GM06990 (cell line): Measurements from ENCODE around the gene DYNC2I2.
"Not testable (repeated sequence)": the region's sequence is repeated elsewhere in the genome, so short reads cannot be mapped to it uniquely, and the experiment has no call there.

Experiments used
- DNase-seq: peaks from one replicate; pipeline ENCODE4 v3.0.0-alpha.2; 2011; ENCODE audit not compliant: insufficient read length; ENCODE audit errors: extremely low read depth
- H3K27me3 ChIP-seq: replicated peaks from 2 replicates; pipeline ENCODE4 v1.6.0; 2011; ENCODE audit warnings: low read length; ENCODE audit not compliant: control insufficient read depth, insufficient read depth
- H3K36me3 ChIP-seq: 2 replicates; pipeline ENCODE4 v1.5.1; 2011; ENCODE audit warnings: low read length; ENCODE audit not compliant: control insufficient read depth, insufficient read depth
- H3K4me3 ChIP-seq: replicated peaks from 2 replicates; pipeline ENCODE4 v1.5.1; 2011; ENCODE audit warnings: low read depth, mild to moderate bottlenecking, control low read depth, low read length
- TF ChIP-seq, protein P1 (sequence below): IDR thresholded peaks from 2 replicates; pipeline ENCODE4 v1.5.1; 2011; ENCODE audit warnings: low read length, control low read depth, mild to moderate bottlenecking, inconsistent platforms; ENCODE audit not compliant: insufficient read depth, poor library complexity, severe bottlenecking

Gene DYNC2I2

DNA sequence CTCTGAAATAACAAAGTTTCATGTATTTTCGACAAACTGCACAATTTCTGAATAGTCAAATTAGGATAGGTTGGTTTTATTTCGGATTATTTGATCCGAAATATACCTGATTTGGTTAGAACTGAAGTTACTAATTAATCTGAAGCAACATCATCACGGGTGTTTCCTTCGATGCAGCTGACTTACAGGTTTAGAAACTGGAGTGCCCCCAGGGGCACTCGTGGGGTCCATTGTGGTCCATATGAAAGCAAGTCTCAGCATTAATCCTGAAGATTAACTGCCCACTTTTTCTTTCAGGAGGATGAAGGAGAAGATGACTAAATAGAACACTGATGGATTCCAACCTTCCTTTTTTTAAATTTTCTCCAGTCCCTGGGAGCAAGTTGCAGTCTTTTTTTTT lies 37.7 kb upstream of the DYNC2I2 start:
- H3K36me3 ChIP-seq = peaks cover 8% of the 10 kb centered on the region
- H3K4me3 ChIP-seq = no peak overlapping the region
- no peaks in the 10 kb centered on the region for H3K27me3 ChIP-seq
- no peak for DNase-seq
- TF ChIP-seq, protein P1, sequence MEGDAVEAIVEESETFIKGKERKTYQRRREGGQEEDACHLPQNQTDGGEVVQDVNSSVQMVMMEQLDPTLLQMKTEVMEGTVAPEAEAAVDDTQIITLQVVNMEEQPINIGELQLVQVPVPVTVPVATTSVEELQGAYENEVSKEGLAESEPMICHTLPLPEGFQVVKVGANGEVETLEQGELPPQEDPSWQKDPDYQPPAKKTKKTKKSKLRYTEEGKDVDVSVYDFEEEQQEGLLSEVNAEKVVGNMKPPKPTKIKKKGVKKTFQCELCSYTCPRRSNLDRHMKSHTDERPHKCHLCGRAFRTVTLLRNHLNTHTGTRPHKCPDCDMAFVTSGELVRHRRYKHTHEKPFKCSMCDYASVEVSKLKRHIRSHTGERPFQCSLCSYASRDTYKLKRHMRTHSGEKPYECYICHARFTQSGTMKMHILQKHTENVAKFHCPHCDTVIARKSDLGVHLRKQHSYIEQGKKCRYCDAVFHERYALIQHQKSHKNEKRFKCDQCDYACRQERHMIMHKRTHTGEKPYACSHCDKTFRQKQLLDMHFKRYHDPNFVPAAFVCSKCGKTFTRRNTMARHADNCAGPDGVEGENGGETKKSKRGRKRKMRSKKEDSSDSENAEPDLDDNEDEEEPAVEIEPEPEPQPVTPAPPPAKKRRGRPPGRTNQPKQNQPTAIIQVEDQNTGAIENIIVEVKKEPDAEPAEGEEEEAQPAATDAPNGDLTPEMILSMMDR = no peak

DNA sequence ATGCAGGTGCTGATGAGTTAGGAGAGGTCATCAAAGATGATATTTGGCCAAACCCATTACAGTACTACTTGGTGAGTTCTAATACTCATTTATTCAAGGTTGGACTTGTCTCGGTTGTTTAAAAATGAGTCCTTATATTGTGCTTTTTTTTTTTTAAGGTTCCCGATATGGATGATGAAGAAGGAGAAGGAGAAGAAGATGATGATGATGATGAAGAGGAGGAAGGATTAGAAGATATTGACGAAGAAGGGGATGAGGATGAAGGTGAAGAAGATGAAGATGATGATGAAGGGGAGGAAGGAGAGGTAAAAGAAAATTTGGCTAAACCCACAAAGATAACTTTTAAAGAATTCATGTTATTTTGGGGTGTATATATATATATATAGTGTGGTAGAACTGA lies 37.1 kb upstream of the DYNC2I2 start:
- H3K4me3 ChIP-seq, DNase-seq, H3K27me3 ChIP-seq, H3K36me3 ChIP-seq: not testable (repeated sequence)

DNA sequence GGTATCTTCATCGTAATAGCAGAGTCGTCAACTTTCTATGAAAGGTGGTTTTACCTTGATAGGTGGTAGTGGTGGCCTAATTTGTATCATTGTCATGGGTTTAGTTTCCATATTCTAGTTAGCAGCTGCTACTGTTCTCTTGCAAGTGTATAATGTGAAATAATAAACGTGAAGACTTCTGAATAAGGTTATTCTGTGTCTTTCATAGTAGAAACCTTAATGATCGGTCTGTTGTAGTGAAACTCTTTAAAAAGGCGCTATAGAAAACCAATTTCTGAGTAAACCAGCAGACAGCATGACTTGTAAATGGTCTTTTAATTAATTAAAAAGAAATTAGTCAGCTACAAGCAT lies 34.0 kb upstream of the DYNC2I2 start:
- Histone ChIP-seq H3K27me3 (no peaks in the 10 kb centered on the region), H3K4me3 (peak overlapping the region; percentile 95), H3K36me3 (peaks cover 2% of the 10 kb centered on the region; the same call in 1 of the 2 replicates)
- TF ChIP-seq, protein P1 = no peak
- DNase-seq = no peak

- DNase-seq = peak; percentile 48
- TF ChIP-seq, protein P1 = no peak
- Histone ChIP-seq H3K27me3 (no peaks in the 10 kb centered on the region), H3K4me3 (peak overlapping the region; percentile 95), H3K36me3 (peaks cover 2% of the 10 kb centered on the region; the same call in 1 of the 2 replicates)
Measured at GRCh38 chr9:128689820-128690683, 33.4 kb upstream of the DYNC2I2 start.

- TF ChIP-seq, protein P1 = no peak
- DNase-seq = no peak
- peaks cover 2% of the 10 kb centered on the region; the same call in 1 of the 2 replicates for H3K36me3 ChIP-seq
- H3K27me3 ChIP-seq = no peaks in the 10 kb centered on the region
- H3K4me3 ChIP-seq = peak overlapping the region; percentile 75
Measured at GRCh38 chr9:128689293-128689774, 32.7 kb upstream of the DYNC2I2 start.

DNA sequence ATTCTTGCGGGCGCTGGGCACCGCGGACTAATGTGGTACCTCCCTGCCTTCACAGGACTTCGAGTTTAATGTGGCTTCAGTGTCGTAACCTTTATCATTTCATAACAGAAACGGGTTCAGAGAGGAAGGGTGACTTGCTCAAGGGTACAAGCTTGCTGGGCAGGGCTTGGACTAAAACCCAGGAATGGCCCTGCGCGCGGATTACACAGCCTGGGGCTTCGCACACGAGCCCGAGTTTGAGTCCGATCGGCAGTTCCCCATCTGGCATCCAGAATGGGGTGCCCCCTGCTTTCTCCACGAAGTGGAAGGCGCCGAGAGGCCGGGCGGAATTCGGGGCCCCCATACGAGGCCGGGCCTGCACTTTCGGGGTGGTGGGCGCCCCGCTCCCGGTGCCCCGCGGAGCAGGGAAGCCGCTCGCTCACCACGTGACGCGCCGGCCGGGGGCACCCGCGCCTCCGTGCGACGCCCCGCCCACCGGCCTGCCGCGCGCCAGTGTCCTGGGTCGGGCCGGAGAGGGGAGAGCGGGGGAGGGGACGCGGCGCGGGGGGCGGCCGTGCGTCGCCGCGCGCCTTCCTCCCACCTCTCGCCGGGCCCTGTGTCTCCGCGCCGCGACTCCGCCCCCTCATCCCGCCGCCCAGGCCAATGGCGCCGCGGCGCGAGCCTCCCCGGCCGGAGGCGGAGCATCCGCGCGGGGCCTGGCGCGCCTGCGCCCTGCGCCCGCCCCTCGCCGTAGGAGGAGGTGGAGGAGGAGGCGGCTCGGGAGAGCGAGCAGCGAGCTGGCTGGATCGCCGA lies 32.0 kb upstream of the DYNC2I2 start, which contains the start of gene SET:
Gene SET (plus strand): TSS at position 722 of the 792 bp plus-strand sequence. CDS start 361 bp downstream, outside the sequence.
- H3K27me3 ChIP-seq = no peaks in the 10 kb centered on the region
- peak; percentile 98 for DNase-seq
- H3K36me3 ChIP-seq = peaks cover 2% of the 10 kb centered on the region; the same call in 1 of the 2 replicates
- TF ChIP-seq, protein P1 = no peak
- peak within 1 kb of the TSS; percentile 95 for H3K4me3 ChIP-seq
